Bronchial epithelial cell (primary cell): Measurements from ENCODE around the gene CCDC197. TPM values are rescaled to one million over a fixed set of nuclear protein-coding genes. Genes with fewer than 3 reads are reported as not detected.

Experiments used
- DNase-seq: peaks from one replicate; pipeline ENCODE4 v3.0.0-alpha.2; 2010; ENCODE audit warnings: low read depth
- FAIRE-seq: peaks from 2 replicates; lab custom pipeline; 2011; peaks lifted over from hg19 to GRCh38; lab: Jason Lieb, UNC
- H3K27me3 ChIP-seq: 2 replicates; pipeline ENCODE4 v1.5.1; 2011; ENCODE audit warnings: low read length; ENCODE audit not compliant: control insufficient read depth, insufficient read depth
- H3K36me3 ChIP-seq: 2 replicates; pipeline ENCODE4 v1.5.1; 2011; ENCODE audit warnings: low read length; ENCODE audit not compliant: control insufficient read depth, insufficient read depth
- H3K4me3 ChIP-seq: 2 replicates; pipeline ENCODE4 v1.5.1; 2011; ENCODE audit warnings: mild to moderate bottlenecking, low read depth, low read length, control low read depth
- CTCF ChIP-seq: IDR thresholded peaks from 2 replicates; pipeline ENCODE4 v1.5.1; 2011; ENCODE audit warnings: mild to moderate bottlenecking, moderate library complexity, low read length, control low read depth, inconsistent platforms; ENCODE audit not compliant: insufficient read depth, severe bottlenecking
- total RNA-seq: library from RNA; depleted of rRNA; stranded (reverse); fragments of >200 nt; gene quantifications from 2 replicates; pipeline ENCODE4 v1.2.1, GENCODE V29; 2014

CCDC197 gene
- total RNA-seq, 1 donor from 2014 or later, result not detected

- DNase-seq (no peak), FAIRE-seq (no peak)
- Histone ChIP-seq H3K27me3 (no peaks in the 10 kb centered on the region), H3K4me3 (no peak overlapping the region), H3K36me3 (no peaks in the 10 kb centered on the region)
- TF ChIP-seq CTCF, result no peak
Observed at GRCh38 chr14:93987815-93988476, 9.2 kb upstream of the CCDC197 start.

- DNase-seq (no peak), FAIRE-seq (no peak)
- TF ChIP-seq CTCF, result no peak
- H3K27me3 ChIP-seq, result peaks cover 2% of the 10 kb centered on the region
- no peaks in the 10 kb centered on the region for H3K36me3 ChIP-seq
- H3K4me3 ChIP-seq, result no peak overlapping the region
Observed at GRCh38 chr14:93989939-93990338, 7.2 kb upstream of the CCDC197 start.

- peaks cover 2% of the 10 kb centered on the region for H3K27me3 ChIP-seq
- no peak for FAIRE-seq
- no peaks in the 10 kb centered on the region for H3K36me3 ChIP-seq
- H3K4me3 ChIP-seq, result no peak overlapping the region
- no peak for TF ChIP-seq CTCF
- no peak for DNase-seq
Observed at GRCh38 chr14:93991212-93991611, 5.9 kb upstream of the CCDC197 start.

- H3K27me3 ChIP-seq, result peaks cover 2% of the 10 kb centered on the region
- H3K36me3 ChIP-seq, result no peaks in the 10 kb centered on the region
- H3K4me3 ChIP-seq, result no peak overlapping the region
- FAIRE-seq, result no peak
- DNase-seq, result no peak
- no peak for TF ChIP-seq CTCF
Observed at GRCh38 chr14:93991649-93992048, 5.5 kb upstream of the CCDC197 start.

DNA sequence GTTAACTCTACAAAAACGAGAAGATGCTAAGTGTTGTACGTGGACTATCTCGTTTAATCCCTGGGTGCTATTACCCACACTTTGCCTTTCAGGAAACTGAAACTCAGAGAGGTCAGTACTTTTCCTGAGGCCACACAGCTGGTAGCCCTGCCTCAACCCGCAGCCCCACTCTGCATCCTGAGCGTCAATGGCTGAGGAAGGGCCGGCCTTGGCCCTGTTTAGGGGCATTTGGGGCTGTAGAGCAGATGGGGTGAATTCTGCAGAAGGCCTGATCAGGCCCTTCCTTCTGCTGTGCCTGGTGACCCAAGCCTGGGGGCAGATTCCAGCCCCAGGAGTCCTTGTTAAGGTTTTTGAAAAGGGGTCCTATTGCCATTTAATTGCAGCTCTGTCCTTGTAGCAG lies 3.7 kb upstream of the CCDC197 start:
- Histone ChIP-seq H3K4me3 (no peak overlapping the region), H3K27me3 (peaks cover 2% of the 10 kb centered on the region), H3K36me3 (no peaks in the 10 kb centered on the region)
- DNase-seq (no peak), FAIRE-seq (no peak)
- TF ChIP-seq CTCF, result no peak
